ENCODE measurements around the gene MFRP. TPM values are rescaled to one million over a fixed set of nuclear protein-coding genes. Genes with fewer than 3 reads are reported as not detected.

MFRP gene
- polyA plus RNA-seq, 1 of the 3 experiments (the other 2 are of a cell fraction), result not detected

- Histone ChIP-seq H3K9me3 (no peaks in the 10 kb centered on the region), H3K27ac (ENCODE audit: low read depth in 2 of 2, low read length in 1 of 2) (peak overlapping the region in 1 of 2 experiments; percentile 16; a peak in 1 of 4 replicates), H3K79me2 (ENCODE audit: insufficient read depth) (no peaks in the 10 kb centered on the region), H3K9ac (no peak overlapping the region), H4K20me1 (ENCODE audit: insufficient read depth) (no peaks in the 10 kb centered on the region), H3K4me3 (ENCODE audit: low read depth in 2 of 2, low read length in 1 of 2) (no peak overlapping the region), H3K27me3 (ENCODE audit: insufficient read depth) (no peaks in the 10 kb centered on the region), H3K4me1 (ENCODE audit: control insufficient read depth in 1 of 2, insufficient read depth in 2 of 2, low read depth in 1 of 2, low read length in 1 of 2) (peaks cover 19 to 97% of the 10 kb centered on the region in 2 experiments), H3K9me2 (no peaks in the 10 kb centered on the region), H2AFZ (ENCODE audit: low read depth) (no peak overlapping the region), H3K4me2 (no peak overlapping the region), H3K36me3 (replicated peaks in 1 of 2; ENCODE audit: control insufficient read depth in 1 of 2, insufficient read depth in 2 of 2, low read length in 1 of 2) (no peaks in the 10 kb centered on the region), H3F3A (replicated peaks; ENCODE audit: insufficient read depth) (no peaks in the 10 kb centered on the region)
- no peak for DNase-seq
- CTCF ChIA-PET, result interaction anchor here (0.9 to 22.5 kb wide), 13 partner anchors 8 to 922 kb away, joined by 3 to 390 read pairs (median 22); partner anchors contain the start of genes C1QTNF5, CBL, MFRP and USP2
- POLR2A ChIA-PET, result interaction anchor here (1.1 kb wide), 1 partner anchor 100 kb away, joined by 3 read pairs; no protein-coding TSS in a partner anchor
- WGBS (ENCODE audit: low lambda C conversion rate), result 90% methylated on average over 5 of the region's 26 CpGs
- TF ChIP-seq REST (IDR thresholded peaks at IDR 0.05; ENCODE audit: low read depth, low read length), result no peak
- TF ChIP-seq SIN3A (IDR thresholded peaks at IDR 0.05; ENCODE audit: borderline replicate concordance, low read depth, low read length), result no peak
- no peak for TF ChIP-seq CHD2 (IDR thresholded peaks at IDR 0.05; ENCODE audit: low read length, partially characterized antibody)
- TF ChIP-seq YY1 (IDR thresholded peaks at IDR 0.05; ENCODE audit: low read depth), result no peak
- no peak for TF ChIP-seq POLR2AphosphoS5 (IDR thresholded peaks at IDR 0.05; ENCODE audit: low read depth, low read length)
- no peak for TF ChIP-seq MXI1 (IDR thresholded peaks at IDR 0.05; ENCODE audit: low read depth, low read length)
- no peak for TF ChIP-seq SMC3 (IDR thresholded peaks at IDR 0.05; ENCODE audit: low read depth, low read length)
- no peak for TF ChIP-seq IRF3 (IDR thresholded peaks at IDR 0.05; ENCODE audit: low read depth, low read length)
Measured at GRCh38 chr11:119372260-119373058, 26.0 kb upstream of the MFRP start.

- CTCF ChIA-PET, result interaction anchor here (1.8 to 22.5 kb wide), 7 partner anchors 10 to 106 kb away, joined by 5 to 390 read pairs (median 85); partner anchors contain the start of genes C1QTNF5, MFRP and USP2
- Histone ChIP-seq H3K79me2 (ENCODE audit: insufficient read depth) (no peaks in the 10 kb centered on the region), H3K27ac (ENCODE audit: low read depth in 2 of 2, low read length in 1 of 2) (peak overlapping the region in 1 of 2 experiments; percentile 50; a peak in 1 of 4 replicates), H3K9ac (no peak overlapping the region), H3K4me2 (no peak overlapping the region), H3K4me3 (ENCODE audit: low read depth in 2 of 2, low read length in 1 of 2) (no peak overlapping the region), H3K9me2 (no peaks in the 10 kb centered on the region), H3K9me3 (no peaks in the 10 kb centered on the region), H2AFZ (ENCODE audit: low read depth) (no peak overlapping the region), H3F3A (replicated peaks; ENCODE audit: insufficient read depth) (no peaks in the 10 kb centered on the region), H3K27me3 (ENCODE audit: insufficient read depth) (no peaks in the 10 kb centered on the region), H4K20me1 (ENCODE audit: insufficient read depth) (no peaks in the 10 kb centered on the region), H3K4me1 (ENCODE audit: control insufficient read depth in 1 of 2, insufficient read depth in 2 of 2, low read depth in 1 of 2, low read length in 1 of 2) (peaks cover 18 to 98% of the 10 kb centered on the region in 2 experiments), H3K36me3 (replicated peaks in 1 of 2; ENCODE audit: control insufficient read depth in 1 of 2, insufficient read depth in 2 of 2, low read length in 1 of 2) (no peaks in the 10 kb centered on the region)
- POLR2A ChIA-PET, result no interaction called here
- 76% methylated on average over 8 of the region's 8 CpGs for WGBS (ENCODE audit: low lambda C conversion rate)
- TF ChIP-seq EP300 (IDR thresholded peaks at IDR 0.05; ENCODE audit: borderline replicate concordance in 1 of 2, low read depth in 1 of 2, low read length in 1 of 2), result no peak
- no peak for TF ChIP-seq GATA2 (CRISPR knock-in tag; IDR thresholded peaks at IDR 0.05)
- TF ChIP-seq CHD2 (IDR thresholded peaks at IDR 0.05; ENCODE audit: low read length, partially characterized antibody), result no peak
- no peak for TF ChIP-seq ELF1 (IDR thresholded peaks at IDR 0.05)
- peak; percentile 17; the same call in 1 of the 2 replicates for TF ChIP-seq RAD21 (IDR thresholded peaks at IDR 0.05; ENCODE audit: low read length)
- TF ChIP-seq CTCF (IDR thresholded peaks at IDR 0.05), result peak; percentile 23
- DNase-seq, result peak; percentile 44
Measured at GRCh38 chr11:119371778-119372182, 25.3 kb upstream of the MFRP start.
